ENCODE measurements around the gene ABHD2.
"Not testable (repeated sequence)": the region's sequence is repeated elsewhere in the genome, so short reads cannot be mapped to it uniquely, and the experiment has no call there.

Gene ABHD2

DNA sequence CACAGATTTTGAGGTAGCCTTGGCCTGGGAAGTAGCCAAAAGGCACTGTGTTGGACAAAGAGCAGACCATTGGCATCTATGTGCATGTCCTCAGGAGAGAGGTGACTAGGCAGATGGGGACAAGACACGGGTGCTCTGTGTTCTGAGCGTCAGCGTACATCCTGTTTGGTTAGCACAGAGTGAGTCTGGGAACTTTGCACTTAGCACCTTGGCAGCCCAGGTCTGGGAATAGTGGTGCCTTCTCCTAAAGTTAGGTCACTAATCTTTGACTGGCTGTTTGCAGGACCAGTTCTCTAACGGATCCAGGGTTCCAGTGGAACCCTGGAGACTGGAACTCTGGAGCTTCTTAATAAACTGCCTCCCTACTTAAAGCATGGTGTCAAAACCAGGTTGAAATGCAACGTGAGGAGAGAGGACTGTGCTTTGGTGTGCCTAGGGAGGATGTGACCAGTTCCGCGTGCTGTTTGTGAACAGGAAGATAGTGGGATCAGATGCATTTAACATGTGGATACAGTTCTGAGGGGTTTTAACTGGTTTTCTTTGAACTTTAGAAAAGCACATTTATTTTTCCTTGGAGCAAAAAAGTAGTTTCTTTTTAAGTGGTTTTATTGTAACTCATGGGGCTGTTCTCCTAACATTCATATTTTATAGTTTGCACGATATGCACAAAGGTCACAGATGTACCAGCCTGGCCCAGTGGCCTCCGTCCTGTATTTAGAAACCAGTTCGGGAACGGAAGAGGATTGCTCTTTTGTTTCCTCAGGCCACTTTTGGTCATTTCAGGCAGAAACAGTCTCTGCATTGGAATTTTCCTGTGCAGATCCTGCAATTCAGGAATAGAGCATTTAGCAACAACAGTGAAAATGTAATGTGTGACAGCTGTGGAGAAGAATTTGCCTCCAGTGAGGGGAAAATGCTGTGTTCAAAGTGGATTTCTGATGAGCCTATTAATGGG lies 48.8 kb downstream of the ABHD2 start:
- ChIA-PET CTCF (interaction anchor here (0.8 to 2.3 kb wide), 3 partner anchors 29 to 79 kb away, joined by 3 to 15 read pairs (median 4); no protein-coding TSS in a partner anchor), POLR2A (no interaction called here)
- no peak overlapping the region for H3K27ac ChIP-seq (ENCODE audit: insufficient read depth in 1 of 2, low read depth in 1 of 2, low read length in 2 of 2, poor library complexity in 1 of 2, severe bottlenecking in 2 of 2)
- no peaks in the 10 kb centered on the region for H3K9me3 ChIP-seq (ENCODE audit: control extremely low read depth in 1 of 5, control insufficient read depth in 4 of 5, insufficient read depth in 2 of 5, low read depth in 1 of 5, low read length in 4 of 5)
- WGBS (ENCODE audit: insufficient coverage): 58% methylated on average over 10 of the region's 11 CpGs
- H3K4me1 ChIP-seq (ENCODE audit: control extremely low read depth in 1 of 4, control insufficient read depth in 4 of 4, insufficient read depth in 4 of 4, low read length in 3 of 4): peaks cover 25 to 68% (median 62%) of the 10 kb centered on the region in 4 experiments
- H3K4me3 ChIP-seq (ENCODE audit: control insufficient read depth in 1 of 7, extremely low read depth in 1 of 7, insufficient read depth in 4 of 7, low read depth in 2 of 7, low read length in 6 of 7): no peak overlapping the region
- no peaks in the 10 kb centered on the region for H3K27me3 ChIP-seq (replicated peaks in 2 of 5; ENCODE audit: control insufficient read depth in 4 of 5, insufficient read depth in 5 of 5, low read length in 4 of 5)
- no peak for DNase-seq
- H3K36me3 ChIP-seq (ENCODE audit: control insufficient read depth in 4 of 4, insufficient read depth in 4 of 4, low read length in 3 of 4): peaks cover 0 to 21% (median 10%) of the 10 kb centered on the region in 4 experiments

DNA sequence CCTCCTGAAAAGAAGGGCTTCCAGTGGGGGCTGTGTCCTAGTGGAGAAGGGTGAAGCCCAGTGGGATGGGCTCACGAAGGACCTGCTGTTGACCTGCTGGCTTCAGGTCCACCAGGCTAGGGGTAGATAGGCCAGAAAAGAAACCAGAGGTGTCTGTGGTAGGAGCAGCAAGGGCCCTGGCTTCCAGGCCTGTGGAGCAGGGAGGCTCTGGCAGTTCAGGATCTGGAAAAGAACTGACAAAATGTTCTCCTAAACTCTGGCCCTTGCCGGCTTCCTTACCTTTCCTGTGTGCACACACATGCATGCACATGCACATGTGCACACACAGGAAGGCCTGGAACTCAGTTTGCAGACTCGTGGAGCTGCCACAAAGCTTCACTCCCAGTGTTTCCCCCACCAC lies 49.7 kb downstream of the ABHD2 start:
- H3K27me3 ChIP-seq (replicated peaks in 2 of 5; ENCODE audit: control insufficient read depth in 4 of 5, insufficient read depth in 5 of 5, low read length in 4 of 5): no peaks in the 10 kb centered on the region
- peaks cover 0 to 25% (median 10%) of the 10 kb centered on the region in 4 experiments for H3K36me3 ChIP-seq (ENCODE audit: control insufficient read depth in 4 of 4, insufficient read depth in 4 of 4, low read length in 3 of 4)
- H3K4me3 ChIP-seq (ENCODE audit: control insufficient read depth in 1 of 7, extremely low read depth in 1 of 7, insufficient read depth in 4 of 7, low read depth in 2 of 7, low read length in 6 of 7): no peak overlapping the region
- H3K4me1 ChIP-seq (ENCODE audit: control extremely low read depth in 1 of 4, control insufficient read depth in 4 of 4, insufficient read depth in 4 of 4, low read length in 3 of 4): peaks cover 20 to 62% (median 56%) of the 10 kb centered on the region in 4 experiments
- 81% methylated on average over 3 of the region's 3 CpGs for WGBS (ENCODE audit: insufficient coverage)
- no peak overlapping the region for H3K27ac ChIP-seq (ENCODE audit: insufficient read depth in 1 of 2, low read depth in 1 of 2, low read length in 2 of 2, poor library complexity in 1 of 2, severe bottlenecking in 2 of 2)
- CTCF ChIA-PET: interaction anchor here (0.8 to 2.3 kb wide), 8 partner anchors 9 to 79 kb away, joined by 3 to 15 read pairs (median 4); no protein-coding TSS in a partner anchor
- POLR2A ChIA-PET: interaction anchor here (0.6 kb wide), 1 partner anchor 42 kb away, joined by 4 read pairs; no protein-coding TSS in a partner anchor
- no peak for DNase-seq
- no peaks in the 10 kb centered on the region for H3K9me3 ChIP-seq (ENCODE audit: control extremely low read depth in 1 of 5, control insufficient read depth in 4 of 5, insufficient read depth in 2 of 5, low read depth in 1 of 5, low read length in 4 of 5)

DNA sequence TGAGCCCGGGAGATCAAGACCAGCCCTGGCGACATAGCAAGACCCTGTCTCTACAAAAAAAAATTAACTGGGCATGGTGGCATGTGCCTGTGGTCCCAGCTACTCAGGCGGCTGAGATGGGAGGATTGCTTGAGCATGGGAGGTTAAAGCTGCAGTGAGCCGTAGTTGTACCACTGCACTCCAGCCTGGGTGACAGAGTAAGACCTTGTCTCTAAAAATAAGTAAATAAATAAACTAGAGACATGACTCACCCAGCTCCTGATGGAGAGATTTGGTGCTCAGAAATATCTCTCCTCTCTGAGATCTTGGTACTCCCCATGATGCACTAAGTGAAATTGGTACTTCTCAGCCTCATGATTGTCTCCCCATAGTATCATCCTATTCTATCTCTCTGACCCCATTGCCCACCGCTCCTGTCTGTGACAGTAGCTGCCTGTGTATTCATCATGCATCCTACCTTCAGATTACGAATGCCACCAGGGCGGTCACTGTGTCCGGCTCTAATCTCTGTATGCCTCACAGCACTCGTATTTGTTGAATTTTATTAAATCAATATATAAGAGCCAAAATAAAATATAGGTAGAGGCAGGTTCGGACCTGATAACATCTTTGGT lies 50.9 kb downstream of the ABHD2 start:
- H3K27ac ChIP-seq (ENCODE audit: insufficient read depth in 1 of 2, low read depth in 1 of 2, low read length in 2 of 2, poor library complexity in 1 of 2, severe bottlenecking in 2 of 2): no peak overlapping the region
- no peaks in the 10 kb centered on the region for H3K27me3 ChIP-seq (replicated peaks in 2 of 5; ENCODE audit: control insufficient read depth in 4 of 5, insufficient read depth in 5 of 5, low read length in 4 of 5)
- 100% methylated on average over 2 of the region's 10 CpGs for WGBS (ENCODE audit: insufficient coverage)
- H3K36me3 ChIP-seq (ENCODE audit: control insufficient read depth in 4 of 4, insufficient read depth in 4 of 4, low read length in 3 of 4): peaks cover 0 to 25% (median 10%) of the 10 kb centered on the region in 4 experiments
- no peaks in the 10 kb centered on the region for H3K9me3 ChIP-seq (ENCODE audit: control extremely low read depth in 1 of 5, control insufficient read depth in 4 of 5, insufficient read depth in 2 of 5, low read depth in 1 of 5, low read length in 4 of 5)
- POLR2A ChIA-PET: no interaction called here
- peaks cover 20 to 63% (median 53%) of the 10 kb centered on the region in 4 experiments for H3K4me1 ChIP-seq (ENCODE audit: control extremely low read depth in 1 of 4, control insufficient read depth in 4 of 4, insufficient read depth in 4 of 4, low read length in 3 of 4)
- DNase-seq: no peak
- CTCF ChIA-PET: interaction anchor here (0.6 to 2.3 kb wide), 12 partner anchors 10 to 80 kb away, joined by 3 to 15 read pairs (median 4); no protein-coding TSS in a partner anchor
- no peak overlapping the region for H3K4me3 ChIP-seq (ENCODE audit: control insufficient read depth in 1 of 7, extremely low read depth in 1 of 7, insufficient read depth in 4 of 7, low read depth in 2 of 7, low read length in 6 of 7)

DNA sequence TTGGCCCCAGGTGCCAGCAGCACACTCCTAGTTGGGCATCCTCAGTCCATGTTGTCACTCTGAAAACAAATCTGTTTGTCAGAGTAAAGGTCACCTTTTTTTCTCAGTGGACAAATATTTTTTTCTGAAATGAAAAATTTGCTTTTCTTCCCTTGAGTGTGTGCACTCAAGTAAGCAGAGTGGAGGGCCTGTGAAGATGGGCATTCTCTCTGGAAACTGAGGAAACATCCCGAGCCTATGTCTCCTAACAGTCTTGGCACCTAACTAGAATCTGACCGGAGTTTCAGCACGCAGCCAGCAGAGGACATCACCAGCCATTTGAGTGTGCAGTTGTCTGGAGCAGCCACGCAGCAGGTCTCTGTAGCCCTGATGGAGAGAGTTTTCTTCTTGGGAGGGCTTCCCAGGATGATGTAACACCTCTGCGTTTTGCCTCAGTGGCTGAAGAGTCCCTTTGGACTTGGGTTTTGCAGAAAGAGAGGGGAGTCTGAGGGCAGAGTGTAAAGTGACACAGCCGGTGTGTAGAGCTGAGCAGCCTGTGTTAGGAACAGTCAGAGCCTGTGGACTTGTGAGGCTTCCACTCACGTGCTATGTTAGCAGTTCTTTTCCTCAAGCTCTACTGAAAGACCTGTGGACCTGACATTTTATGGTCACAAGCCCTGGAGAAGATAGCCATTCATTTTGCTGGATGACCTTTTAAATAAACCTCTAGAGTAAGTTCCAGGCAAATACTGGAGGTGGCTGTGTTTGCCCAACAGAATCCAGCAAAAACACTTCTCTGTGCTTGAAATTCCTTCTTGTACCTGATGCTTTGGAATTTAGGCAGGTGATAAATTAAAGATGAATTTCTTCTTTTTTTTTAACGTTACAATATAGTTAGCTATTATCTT lies 51.6 kb downstream of the ABHD2 start:
- H3K4me3 ChIP-seq (ENCODE audit: control insufficient read depth in 1 of 7, extremely low read depth in 1 of 7, insufficient read depth in 4 of 7, low read depth in 2 of 7, low read length in 6 of 7): no peak overlapping the region
- peaks cover 15 to 61% (median 47%) of the 10 kb centered on the region in 4 experiments for H3K4me1 ChIP-seq (ENCODE audit: control extremely low read depth in 1 of 4, control insufficient read depth in 4 of 4, insufficient read depth in 4 of 4, low read length in 3 of 4)
- peaks cover 0 to 25% (median 10%) of the 10 kb centered on the region in 4 experiments for H3K36me3 ChIP-seq (ENCODE audit: control insufficient read depth in 4 of 4, insufficient read depth in 4 of 4, low read length in 3 of 4)
- ChIA-PET CTCF (interaction anchor here (0.9 to 2.9 kb wide), 11 partner anchors 8 to 83 kb away, joined by 3 to 9 read pairs (median 5); no protein-coding TSS in a partner anchor), POLR2A (interaction anchor here (0.5 kb wide), 1 partner anchor 14 kb away, joined by 3 read pairs; no protein-coding TSS in a partner anchor)
- DNase-seq: no peak
- H3K27me3 ChIP-seq (replicated peaks in 2 of 5; ENCODE audit: control insufficient read depth in 4 of 5, insufficient read depth in 5 of 5, low read length in 4 of 5): no peaks in the 10 kb centered on the region
- H3K9me3 ChIP-seq (ENCODE audit: control extremely low read depth in 1 of 5, control insufficient read depth in 4 of 5, insufficient read depth in 2 of 5, low read depth in 1 of 5, low read length in 4 of 5): no peaks in the 10 kb centered on the region
- WGBS (ENCODE audit: insufficient coverage): 95% methylated on average over 6 of the region's 8 CpGs
- no peak overlapping the region for H3K27ac ChIP-seq (ENCODE audit: insufficient read depth in 1 of 2, low read depth in 1 of 2, low read length in 2 of 2, poor library complexity in 1 of 2, severe bottlenecking in 2 of 2)

DNA sequence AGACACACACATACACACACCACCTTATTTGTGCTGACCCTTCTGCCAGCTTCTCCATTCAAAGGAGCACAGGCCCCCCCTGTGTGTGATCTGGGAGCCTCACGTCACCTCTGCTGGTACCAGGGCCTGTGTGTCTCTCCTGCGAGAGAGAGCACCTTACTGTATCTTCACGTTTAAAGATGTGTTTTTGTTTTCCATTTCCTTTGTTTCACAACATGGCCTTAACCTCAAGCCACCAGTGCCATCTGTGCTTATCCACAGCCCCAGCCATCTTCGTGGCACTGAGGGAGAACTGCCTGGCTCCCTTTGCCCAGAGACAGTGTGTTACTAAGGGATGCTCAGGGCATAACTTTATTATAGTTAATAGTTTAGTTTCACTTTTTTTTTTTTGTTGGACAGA lies 52.3 kb downstream of the ABHD2 start:
- peaks cover 15 to 60% (median 47%) of the 10 kb centered on the region in 4 experiments for H3K4me1 ChIP-seq (ENCODE audit: control extremely low read depth in 1 of 4, control insufficient read depth in 4 of 4, insufficient read depth in 4 of 4, low read length in 3 of 4)
- POLR2A ChIA-PET: interaction anchor here (0.5 kb wide), 1 partner anchor 13 kb away, joined by 3 read pairs; no protein-coding TSS in a partner anchor
- peak; percentile 11 to 88 (median 85) for DNase-seq
- no peaks in the 10 kb centered on the region for H3K27me3 ChIP-seq (replicated peaks in 2 of 5; ENCODE audit: control insufficient read depth in 4 of 5, insufficient read depth in 5 of 5, low read length in 4 of 5)
- peaks cover 0 to 28% (median 10%) of the 10 kb centered on the region in 4 experiments for H3K36me3 ChIP-seq (ENCODE audit: control insufficient read depth in 4 of 4, insufficient read depth in 4 of 4, low read length in 3 of 4)
- H3K27ac ChIP-seq (ENCODE audit: insufficient read depth in 1 of 2, low read depth in 1 of 2, low read length in 2 of 2, poor library complexity in 1 of 2, severe bottlenecking in 2 of 2): no peak overlapping the region
- no peak overlapping the region for H3K4me3 ChIP-seq (ENCODE audit: control insufficient read depth in 1 of 7, extremely low read depth in 1 of 7, insufficient read depth in 4 of 7, low read depth in 2 of 7, low read length in 6 of 7)
- WGBS (ENCODE audit: insufficient coverage): 20% methylated on average over 1 of the region's 4 CpGs
- CTCF ChIA-PET: interaction anchor here (1.0 to 2.9 kb wide), 8 partner anchors 9 to 84 kb away, joined by 3 to 9 read pairs (median 6); no protein-coding TSS in a partner anchor
- H3K9me3 ChIP-seq (ENCODE audit: control extremely low read depth in 1 of 5, control insufficient read depth in 4 of 5, insufficient read depth in 2 of 5, low read depth in 1 of 5, low read length in 4 of 5): no peaks in the 10 kb centered on the region

DNA sequence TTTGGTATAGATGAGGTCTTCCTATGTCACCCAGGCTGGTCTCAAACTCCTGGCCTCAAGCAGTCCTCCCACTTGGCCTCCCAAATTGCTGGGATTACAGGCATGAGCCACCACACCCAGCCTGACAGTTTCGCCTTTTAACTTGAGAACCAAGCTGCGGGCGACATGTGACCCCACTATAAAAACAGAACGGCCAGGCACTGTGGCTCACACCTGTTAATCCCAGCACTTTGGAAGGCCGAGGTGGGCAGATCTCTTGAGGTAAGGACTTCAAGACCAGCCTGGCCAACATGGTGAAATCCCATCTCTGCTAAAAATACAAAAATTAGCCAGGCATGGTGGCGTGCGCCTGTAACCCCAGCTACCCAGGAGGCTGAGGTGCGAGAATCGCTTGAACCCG lies 52.9 kb downstream of the ABHD2 start:
- CTCF ChIA-PET: interaction anchor here (1.1 to 2.9 kb wide), 5 partner anchors 9 to 83 kb away, joined by 3 to 9 read pairs (median 7); no protein-coding TSS in a partner anchor

More for the DNA sequence above, 52.9 kb downstream of the ABHD2 start:
- not testable (repeated sequence) for H3K4me3 ChIP-seq (ENCODE audit: control insufficient read depth in 1 of 7, extremely low read depth in 1 of 7, insufficient read depth in 4 of 7, low read depth in 2 of 7, low read length in 6 of 7); H3K9me3 ChIP-seq (ENCODE audit: control extremely low read depth in 1 of 5, control insufficient read depth in 4 of 5, insufficient read depth in 2 of 5, low read depth in 1 of 5, low read length in 4 of 5); H3K27ac ChIP-seq (ENCODE audit: insufficient read depth in 1 of 2, low read depth in 1 of 2, low read length in 2 of 2, poor library complexity in 1 of 2, severe bottlenecking in 2 of 2); H3K27me3 ChIP-seq (replicated peaks in 2 of 5; ENCODE audit: control insufficient read depth in 4 of 5, insufficient read depth in 5 of 5, low read length in 4 of 5); DNase-seq
- Histone ChIP-seq H3K36me3 (ENCODE audit: control insufficient read depth in 4 of 4, insufficient read depth in 4 of 4, low read length in 3 of 4) (peaks cover 0 to 29% (median 10%) of the 10 kb centered on the region in 4 experiments), H3K4me1 (ENCODE audit: control extremely low read depth in 1 of 4, control insufficient read depth in 4 of 4, insufficient read depth in 4 of 4, low read length in 3 of 4) (peaks cover 15 to 59% (median 47%) of the 10 kb centered on the region in 4 experiments)
- POLR2A ChIA-PET: interaction anchor here (0.6 kb wide), 1 partner anchor 73 kb away, joined by 3 read pairs; no protein-coding TSS in a partner anchor
- WGBS (ENCODE audit: insufficient coverage): 88% methylated on average over 7 of the region's 10 CpGs

Data from common myeloid progenitor, CD34-positive (primary cell).